HS-5 (cell line): ENCODE results near the gene TMEM204.
"Not testable (repeated sequence)": the region's sequence is repeated elsewhere in the genome, so short reads cannot be mapped to it uniquely, and the experiment has no call there.

ENCODE experiments used
- DNase-seq: peaks from one replicate; pipeline ENCODE4 v3.0.0-alpha.2; 2012; ENCODE audit warnings: low read depth

Gene TMEM204

GRCh38 chr16:1595511-1595910, 62.0 kb downstream of the TMEM204 start:
- not testable (repeated sequence) for DNase-seq

GRCh38 chr16:1596516-1596915, 63.0 kb downstream of the TMEM204 start:
- no peak for DNase-seq

- no peak for DNase-seq
These were observed 63.7 kb downstream of the TMEM204 start for GRCh38 chr16:1597154-1597553.

- DNase-seq = no peak
These were observed 67.6 kb downstream of the TMEM204 start for GRCh38 chr16:1601031-1601430.

GRCh38 chr16:1601489-1601888, 68.0 kb downstream of the TMEM204 start:
- DNase-seq = no peak

- DNase-seq = no peak
These were observed 68.8 kb downstream of the TMEM204 start for GRCh38 chr16:1602285-1602684.
